Parathyroid adenoma (tissue), 2 donors: ENCODE data around the gene CEP104.

ENCODE experiments used
- H2AFZ ChIP-seq: fragments of 300-600 bp; sonication (generic); one replicate; pipeline ENCODE4 v1.7.0; 2017; ENCODE audit warnings: antibody characterized with exemption, mild to moderate bottlenecking
- H3K27ac ChIP-seq: fragments of 300-600 bp; sonication (generic); one replicate; pipeline ENCODE4 v1.7.0; 2017
- H3K27me3 ChIP-seq: fragments of 300-600 bp; sonication (generic); one replicate; pipeline ENCODE4 v1.7.0; 2017; ENCODE audit warnings: low read length; ENCODE audit not compliant: control insufficient read depth, insufficient read depth
- H3K36me3 ChIP-seq: fragments of 300-600 bp; sonication (generic); one replicate; pipeline ENCODE4 v1.7.0; 2017; ENCODE audit warnings: low read length; ENCODE audit not compliant: control insufficient read depth, insufficient read depth
- H3K4me1 ChIP-seq: fragments of 300-600 bp; sonication (generic); one replicate; pipeline ENCODE4 v1.7.0; 2017; ENCODE audit warnings: control low read depth
- H3K4me2 ChIP-seq: fragments of 300-600 bp; sonication (generic); one replicate; pipeline ENCODE4 v1.7.0; 2017; ENCODE audit warnings: low read length
- H3K4me3 ChIP-seq: fragments of 300-600 bp; sonication (generic); one replicate; pipeline ENCODE4 v1.7.0; 2017; ENCODE audit warnings: low read depth, low read length
- H3K79me2 ChIP-seq: fragments of 300-600 bp; sonication (generic); one replicate; pipeline ENCODE4 v1.7.0; 2017; ENCODE audit warnings: control low read depth
- H3K9ac ChIP-seq: fragments of 300-600 bp; sonication (generic); one replicate; pipeline ENCODE4 v1.7.0; 2017; ENCODE audit warnings: mild to moderate bottlenecking
- H3K9me3 ChIP-seq: fragments of 300-600 bp; sonication (generic); one replicate; pipeline ENCODE4 v1.7.0; 2017; ENCODE audit warnings: low read length; ENCODE audit not compliant: control insufficient read depth
- CTCF ChIP-seq: fragments of 300-600 bp; sonication (generic); IDR thresholded peaks from one replicate; pipeline ENCODE4 v1.7.0; 2017; ENCODE audit warnings: antibody characterized with exemption, mild to moderate bottlenecking
- donor health status: primary hyperparathyroidism.

Gene CEP104

GRCh38 chr1:3789421-3790300, 67.3 kb downstream of the CEP104 start:
- no peak for TF ChIP-seq CTCF
- H3K27ac ChIP-seq = no peak overlapping the region
- no peak overlapping the region for H2AFZ ChIP-seq
- no peak overlapping the region for H3K4me2 ChIP-seq
- no peaks in the 10 kb centered on the region for H3K4me1 ChIP-seq
- H3K9me3 ChIP-seq = no peaks in the 10 kb centered on the region
- no peak overlapping the region for H3K4me3 ChIP-seq
- H3K9ac ChIP-seq = no peak overlapping the region
- H3K27me3 ChIP-seq = no peaks in the 10 kb centered on the region
- H3K36me3 ChIP-seq = no peaks in the 10 kb centered on the region
- peaks cover 14% of the 10 kb centered on the region for H3K79me2 ChIP-seq

- H3K4me1 ChIP-seq = no peaks in the 10 kb centered on the region
- TF ChIP-seq CTCF = no peak
- H3K36me3 ChIP-seq = no peaks in the 10 kb centered on the region
- H3K27ac ChIP-seq = no peak overlapping the region
- H2AFZ ChIP-seq = no peak overlapping the region
- H3K79me2 ChIP-seq = peaks cover 8% of the 10 kb centered on the region
- H3K9ac ChIP-seq = no peak overlapping the region
- no peak overlapping the region for H3K4me2 ChIP-seq
- H3K9me3 ChIP-seq = no peaks in the 10 kb centered on the region
- H3K4me3 ChIP-seq = no peak overlapping the region
- no peaks in the 10 kb centered on the region for H3K27me3 ChIP-seq
Observed at GRCh38 chr1:3788756-3789420, 68.1 kb downstream of the CEP104 start.

- H3K27me3 ChIP-seq = no peaks in the 10 kb centered on the region
- H3K27ac ChIP-seq = no peak overlapping the region
- peaks cover 6% of the 10 kb centered on the region for H3K79me2 ChIP-seq
- H2AFZ ChIP-seq = no peak overlapping the region
- TF ChIP-seq CTCF = no peak
- no peaks in the 10 kb centered on the region for H3K4me1 ChIP-seq
- no peak overlapping the region for H3K4me3 ChIP-seq
- no peaks in the 10 kb centered on the region for H3K36me3 ChIP-seq
- H3K4me2 ChIP-seq = no peak overlapping the region
- no peaks in the 10 kb centered on the region for H3K9me3 ChIP-seq
- no peak overlapping the region for H3K9ac ChIP-seq
Observed at GRCh38 chr1:3787745-3788605, 69.0 kb downstream of the CEP104 start.

- Histone ChIP-seq H3K9ac (no peak overlapping the region), H3K27ac (no peak overlapping the region), H3K36me3 (no peaks in the 10 kb centered on the region), H3K4me1 (no peaks in the 10 kb centered on the region), H2AFZ (no peak overlapping the region), H3K4me2 (no peak overlapping the region), H3K79me2 (peaks cover 6% of the 10 kb centered on the region), H3K4me3 (no peak overlapping the region), H3K9me3 (no peaks in the 10 kb centered on the region), H3K27me3 (no peaks in the 10 kb centered on the region)
- TF ChIP-seq CTCF = no peak
Observed at GRCh38 chr1:3787349-3787715, 69.7 kb downstream of the CEP104 start.
